ENCODE data around the gene SEMA6A.

Gene SEMA6A

DNA sequence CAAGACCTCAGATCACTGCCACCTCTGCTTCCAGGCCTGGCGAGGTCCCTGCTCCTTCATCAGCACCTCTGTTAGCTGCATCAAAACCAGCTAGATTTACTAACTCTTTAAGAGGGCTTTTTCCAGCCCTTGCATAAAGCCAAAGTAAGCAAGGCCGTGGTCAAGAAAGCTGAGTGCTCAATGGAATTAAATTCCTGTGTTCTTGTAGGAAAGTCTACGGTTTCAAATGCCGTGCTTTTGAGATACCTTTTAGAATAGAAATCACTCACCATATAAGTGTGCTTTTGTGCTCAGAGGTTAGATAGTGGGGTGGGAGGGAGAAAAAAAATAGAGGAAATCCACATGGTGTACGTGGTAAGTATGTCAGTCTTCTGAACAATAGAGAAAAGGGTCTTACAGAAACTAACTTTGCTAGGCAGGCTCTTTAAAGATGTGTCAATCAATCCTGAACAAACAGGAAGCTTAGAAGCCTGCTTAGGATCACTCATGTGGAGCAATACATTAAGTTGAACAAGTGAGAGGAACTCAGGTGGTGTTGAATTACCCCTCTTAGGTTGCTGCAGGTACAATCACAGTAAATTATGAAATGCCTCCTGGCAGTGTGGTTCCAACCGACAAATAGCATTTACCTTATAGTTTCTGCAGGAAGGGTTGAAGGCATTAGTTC, 79.7 kb downstream of the SEMA6A start:
- H3K4me1 ChIP-seq (ENCODE audit: control insufficient read depth, insufficient read depth, low read length, unreplicated experiment) = no peaks in the 10 kb centered on the region
- no peaks in the 10 kb centered on the region for H3K79me2 ChIP-seq (ENCODE audit: control insufficient read depth, insufficient read depth, low read length, unreplicated experiment)
- no peak overlapping the region for H3K27ac ChIP-seq (ENCODE audit: low read depth, low read length)
- H3K36me3 ChIP-seq (ENCODE audit: insufficient read depth, low read length) = no peaks in the 10 kb centered on the region
- H3K4me3 ChIP-seq (ENCODE audit: low read depth, low read length) = no peak overlapping the region
- no peak overlapping the region for H2AFZ ChIP-seq (ENCODE audit: low read length, unreplicated experiment)
- no peaks in the 10 kb centered on the region for H3K27me3 ChIP-seq (ENCODE audit: insufficient read depth, low read length)

DNA sequence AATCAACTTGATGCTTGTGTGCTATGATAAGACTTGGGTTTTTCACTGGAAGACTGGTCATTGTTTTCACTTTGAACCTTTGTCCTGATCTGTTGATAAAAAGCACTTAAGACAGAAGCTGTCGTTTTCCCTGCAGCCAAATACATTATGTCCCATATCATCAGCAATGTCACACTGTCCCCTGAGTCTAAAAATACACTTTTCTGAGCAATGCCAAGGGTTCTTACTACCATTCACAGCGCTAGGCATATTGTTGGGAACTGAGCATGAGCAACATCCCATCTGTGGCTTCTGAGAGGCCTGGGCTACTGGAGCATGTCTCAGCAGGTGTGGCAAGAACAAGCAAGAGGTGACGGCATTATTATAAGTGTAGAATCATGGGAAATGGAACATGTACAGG, 81.8 kb downstream of the SEMA6A start:
- H3K36me3 ChIP-seq (ENCODE audit: insufficient read depth, low read length) = no peaks in the 10 kb centered on the region
- no peaks in the 10 kb centered on the region for H3K79me2 ChIP-seq (ENCODE audit: control insufficient read depth, insufficient read depth, low read length, unreplicated experiment)
- H2AFZ ChIP-seq (ENCODE audit: low read length, unreplicated experiment) = no peak overlapping the region
- no peak overlapping the region for H3K27ac ChIP-seq (ENCODE audit: low read depth, low read length)
- H3K4me1 ChIP-seq (ENCODE audit: control insufficient read depth, insufficient read depth, low read length, unreplicated experiment) = no peaks in the 10 kb centered on the region
- H3K4me3 ChIP-seq (ENCODE audit: low read depth, low read length) = no peak overlapping the region
- no peaks in the 10 kb centered on the region for H3K27me3 ChIP-seq (ENCODE audit: insufficient read depth, low read length)

DNA sequence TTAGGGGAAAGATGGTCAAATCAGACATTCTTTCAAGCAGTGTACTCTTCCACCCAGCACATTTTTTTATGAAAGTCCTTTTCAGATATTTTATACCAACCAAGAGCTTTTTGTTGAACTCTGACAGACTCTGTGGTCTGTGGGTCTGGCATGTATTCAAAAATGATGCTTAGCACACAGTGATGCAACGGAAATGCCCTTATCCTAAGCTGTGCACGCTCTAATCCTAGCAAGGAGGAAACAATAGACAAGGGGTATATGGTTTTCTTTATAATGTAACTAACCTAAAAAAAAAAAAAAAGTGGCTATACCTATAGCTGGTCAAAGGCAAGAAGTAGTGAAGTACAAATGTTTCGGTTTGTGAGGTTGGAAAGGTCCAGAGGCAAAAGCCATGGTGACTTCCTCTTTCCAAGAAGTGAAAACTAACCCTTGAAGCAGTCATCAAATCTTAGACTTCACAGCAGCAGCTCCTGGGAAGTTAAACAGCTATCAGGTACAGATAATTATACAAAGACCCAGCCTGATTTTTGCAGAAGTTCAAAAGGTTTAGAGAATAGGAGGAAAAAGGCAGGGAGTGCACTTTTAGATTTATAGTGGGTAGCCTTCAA, 82.5 kb downstream of the SEMA6A start:
- H3K36me3 ChIP-seq (ENCODE audit: insufficient read depth, low read length) = no peaks in the 10 kb centered on the region
- H3K4me3 ChIP-seq (ENCODE audit: low read depth, low read length) = no peak overlapping the region
- H3K27ac ChIP-seq (ENCODE audit: low read depth, low read length) = no peak overlapping the region

DNA sequence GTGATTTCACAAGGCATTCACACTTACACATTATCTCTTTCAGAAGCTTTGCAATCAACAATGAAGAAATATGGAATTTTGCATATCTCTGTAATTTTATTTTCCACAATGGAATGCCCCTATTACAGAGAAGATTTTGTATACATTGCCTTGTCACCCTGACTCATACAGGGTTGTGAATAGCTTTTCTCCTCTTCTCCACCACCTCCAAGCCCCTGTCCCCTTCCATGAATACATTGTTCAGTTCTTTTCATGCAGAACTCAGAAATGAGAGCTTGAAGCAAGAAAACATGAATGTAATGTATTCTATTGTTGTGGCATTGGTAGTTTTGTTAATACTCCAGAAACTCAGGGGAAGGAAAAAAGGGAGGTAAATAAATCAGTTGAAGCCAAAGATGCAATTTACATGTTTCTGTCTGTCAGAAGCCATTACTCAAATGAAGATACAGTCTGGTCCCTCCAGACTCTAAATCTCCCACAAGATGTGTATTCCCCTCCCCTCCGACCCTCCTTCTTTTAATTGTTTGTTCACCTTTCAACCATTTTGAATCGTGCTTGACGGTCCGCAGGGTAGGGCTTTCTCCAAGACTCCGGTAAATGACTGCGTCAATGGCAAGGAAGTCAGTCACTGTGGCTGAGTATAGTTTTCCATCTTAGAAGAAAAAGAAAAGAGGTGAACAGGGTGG, 86.1 kb downstream of the SEMA6A start:
- no peaks in the 10 kb centered on the region for H3K79me2 ChIP-seq (ENCODE audit: control insufficient read depth, insufficient read depth, low read length, unreplicated experiment)
- no peaks in the 10 kb centered on the region for H3K27me3 ChIP-seq (ENCODE audit: insufficient read depth, low read length)
- H3K27ac ChIP-seq (ENCODE audit: low read depth, low read length) = no peak overlapping the region
- no peaks in the 10 kb centered on the region for H3K36me3 ChIP-seq (ENCODE audit: insufficient read depth, low read length)
- H2AFZ ChIP-seq (ENCODE audit: low read length, unreplicated experiment) = no peak overlapping the region
- no peak overlapping the region for H3K4me3 ChIP-seq (ENCODE audit: low read depth, low read length)
- H3K4me1 ChIP-seq (ENCODE audit: control insufficient read depth, insufficient read depth, low read length, unreplicated experiment) = no peaks in the 10 kb centered on the region

More for the DNA sequence above, 82.5 kb downstream of the SEMA6A start:
- Histone ChIP-seq H2AFZ (ENCODE audit: low read length, unreplicated experiment) (no peak overlapping the region), H3K79me2 (ENCODE audit: control insufficient read depth, insufficient read depth, low read length, unreplicated experiment) (no peaks in the 10 kb centered on the region), H3K27me3 (ENCODE audit: insufficient read depth, low read length) (no peaks in the 10 kb centered on the region), H3K4me1 (ENCODE audit: control insufficient read depth, insufficient read depth, low read length, unreplicated experiment) (no peaks in the 10 kb centered on the region)

DNA sequence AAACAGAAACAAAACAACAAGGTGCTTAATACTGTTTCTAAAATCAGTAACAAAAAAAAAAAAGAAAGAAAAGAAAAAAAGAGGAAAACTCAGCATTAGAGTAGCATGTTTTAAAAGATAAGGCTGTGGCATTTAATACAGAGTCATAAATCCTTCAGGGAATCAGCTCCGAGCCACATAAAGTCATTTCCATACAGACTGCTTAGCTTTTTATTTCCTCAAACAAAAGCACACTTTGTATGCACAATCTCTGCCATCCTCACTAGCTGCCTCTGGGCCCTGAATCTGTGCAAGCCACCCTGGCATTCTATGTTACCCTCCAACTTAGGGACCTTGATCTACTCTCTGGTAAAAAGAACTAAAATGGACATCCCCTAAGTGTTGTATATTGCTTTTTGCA, 87.6 kb downstream of the SEMA6A start:
- Histone ChIP-seq H3K4me3 (ENCODE audit: low read depth, low read length) (no peak overlapping the region), H3K27me3 (ENCODE audit: insufficient read depth, low read length) (no peaks in the 10 kb centered on the region), H3K36me3 (ENCODE audit: insufficient read depth, low read length) (no peaks in the 10 kb centered on the region), H3K4me1 (ENCODE audit: control insufficient read depth, insufficient read depth, low read length, unreplicated experiment) (no peaks in the 10 kb centered on the region), H3K79me2 (ENCODE audit: control insufficient read depth, insufficient read depth, low read length, unreplicated experiment) (no peaks in the 10 kb centered on the region), H3K27ac (ENCODE audit: low read depth, low read length) (no peak overlapping the region), H2AFZ (ENCODE audit: low read length, unreplicated experiment) (no peak overlapping the region)

DNA sequence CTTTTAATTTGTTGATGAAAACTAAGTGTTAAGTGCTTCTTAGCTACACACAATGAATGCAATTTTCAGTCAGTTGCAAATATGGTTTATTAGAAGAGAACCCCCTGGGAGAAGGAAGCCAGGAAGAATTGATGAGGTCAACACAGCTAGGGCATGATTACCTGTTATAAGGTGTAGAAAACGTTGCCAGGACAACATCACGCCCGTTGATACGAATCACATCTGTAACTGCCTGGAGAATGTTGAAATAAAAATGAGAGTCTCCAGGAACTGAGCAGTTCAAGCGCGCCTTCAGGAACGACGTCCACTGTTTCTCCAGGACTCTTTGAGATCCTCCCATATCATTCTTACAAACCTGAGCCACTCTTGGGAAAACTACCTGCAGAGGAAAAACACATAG, 88.0 kb downstream of the SEMA6A start:
- no peaks in the 10 kb centered on the region for H3K79me2 ChIP-seq (ENCODE audit: control insufficient read depth, insufficient read depth, low read length, unreplicated experiment)
- no peak overlapping the region for H3K4me3 ChIP-seq (ENCODE audit: low read depth, low read length)
- no peak overlapping the region for H2AFZ ChIP-seq (ENCODE audit: low read length, unreplicated experiment)
- H3K4me1 ChIP-seq (ENCODE audit: control insufficient read depth, insufficient read depth, low read length, unreplicated experiment) = no peaks in the 10 kb centered on the region
- H3K36me3 ChIP-seq (ENCODE audit: insufficient read depth, low read length) = no peaks in the 10 kb centered on the region
- H3K27me3 ChIP-seq (ENCODE audit: insufficient read depth, low read length) = no peaks in the 10 kb centered on the region
- no peak overlapping the region for H3K27ac ChIP-seq (ENCODE audit: low read depth, low read length)

DNA sequence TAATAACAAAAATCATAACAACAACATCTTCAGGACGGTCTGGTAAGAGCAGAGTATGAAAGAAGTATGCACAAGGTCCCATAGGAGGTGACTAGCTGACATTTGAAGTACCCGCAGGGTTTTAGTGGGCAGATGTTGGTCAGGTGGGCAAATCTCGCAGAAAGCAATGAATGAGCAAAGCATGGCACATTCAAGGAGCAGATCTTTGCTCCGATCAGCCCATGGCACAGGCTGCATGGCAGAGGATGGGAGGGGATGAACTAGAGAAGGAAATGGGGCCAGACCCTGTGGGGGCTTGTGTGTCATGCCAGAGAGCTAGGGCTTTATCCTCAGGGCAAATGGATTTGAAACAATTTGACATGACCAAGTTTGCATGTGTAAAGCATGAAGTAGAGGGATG, 90.0 kb downstream of the SEMA6A start:
- H3K4me3 ChIP-seq (ENCODE audit: low read depth, low read length) = no peak overlapping the region

DNA sequence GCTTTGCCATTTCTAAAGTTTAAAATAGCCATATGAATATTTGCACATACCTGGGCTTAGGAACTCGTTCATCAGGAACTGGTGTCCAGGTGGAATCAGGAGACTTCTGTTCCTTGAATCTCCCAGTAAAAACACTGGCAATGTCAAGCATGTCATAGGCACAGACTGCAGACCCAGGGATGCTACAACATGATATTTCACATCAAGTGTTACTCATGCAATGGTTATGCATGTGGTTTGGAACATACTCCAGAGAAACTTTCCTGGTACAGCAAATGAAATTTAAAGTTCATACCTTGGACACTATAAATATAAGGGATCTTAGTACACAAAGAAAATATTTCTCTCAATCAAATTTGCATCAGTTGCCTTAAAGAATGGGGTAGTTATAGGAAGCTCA, 92.2 kb downstream of the SEMA6A start:
- Histone ChIP-seq H3K4me3 (ENCODE audit: low read depth, low read length) (no peak overlapping the region), H3K79me2 (ENCODE audit: control insufficient read depth, insufficient read depth, low read length, unreplicated experiment) (no peaks in the 10 kb centered on the region), H3K27ac (ENCODE audit: low read depth, low read length) (no peak overlapping the region), H3K36me3 (ENCODE audit: insufficient read depth, low read length) (no peaks in the 10 kb centered on the region), H2AFZ (ENCODE audit: low read length, unreplicated experiment) (no peak overlapping the region), H3K27me3 (ENCODE audit: insufficient read depth, low read length) (no peaks in the 10 kb centered on the region), H3K4me1 (ENCODE audit: control insufficient read depth, insufficient read depth, low read length, unreplicated experiment) (no peaks in the 10 kb centered on the region)

More for the DNA sequence above, 90.0 kb downstream of the SEMA6A start:
- Histone ChIP-seq H3K79me2 (ENCODE audit: control insufficient read depth, insufficient read depth, low read length, unreplicated experiment) (no peaks in the 10 kb centered on the region), H3K27me3 (ENCODE audit: insufficient read depth, low read length) (no peaks in the 10 kb centered on the region), H3K4me1 (ENCODE audit: control insufficient read depth, insufficient read depth, low read length, unreplicated experiment) (no peaks in the 10 kb centered on the region), H3K36me3 (ENCODE audit: insufficient read depth, low read length) (no peaks in the 10 kb centered on the region), H3K27ac (ENCODE audit: low read depth, low read length) (no peak overlapping the region), H2AFZ (ENCODE audit: low read length, unreplicated experiment) (no peak overlapping the region)

DNA sequence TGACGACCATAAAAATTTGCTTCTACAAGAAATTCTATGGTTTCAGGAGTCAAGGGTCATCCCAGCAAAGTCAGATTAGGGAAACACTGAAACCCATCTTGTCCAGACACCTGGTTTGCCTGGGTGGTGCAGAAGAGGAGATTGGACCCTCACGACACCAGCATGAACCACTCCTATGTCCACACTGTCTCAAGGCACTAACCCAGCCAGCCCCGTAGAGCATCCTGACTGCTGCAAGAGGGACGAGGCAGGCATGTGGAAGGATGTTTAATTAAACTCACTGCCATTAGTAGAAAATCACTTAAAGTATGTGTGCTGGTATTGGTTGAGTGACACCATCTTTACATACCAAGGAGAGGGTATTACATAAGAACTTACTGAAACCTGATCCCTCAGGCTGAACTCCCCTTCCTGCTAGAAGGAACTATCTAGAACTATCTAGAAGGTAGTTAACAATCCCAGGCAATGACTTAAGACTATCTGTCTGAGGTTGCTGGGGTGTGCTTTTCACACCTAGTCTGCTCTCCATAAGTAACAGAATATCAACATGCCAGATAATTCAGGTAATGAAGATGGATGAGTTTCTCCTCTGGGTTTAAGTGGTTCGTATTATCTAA, 93.6 kb downstream of the SEMA6A start:
- H3K36me3 ChIP-seq (ENCODE audit: insufficient read depth, low read length) = no peaks in the 10 kb centered on the region
- no peak overlapping the region for H3K4me3 ChIP-seq (ENCODE audit: low read depth, low read length)

DNA sequence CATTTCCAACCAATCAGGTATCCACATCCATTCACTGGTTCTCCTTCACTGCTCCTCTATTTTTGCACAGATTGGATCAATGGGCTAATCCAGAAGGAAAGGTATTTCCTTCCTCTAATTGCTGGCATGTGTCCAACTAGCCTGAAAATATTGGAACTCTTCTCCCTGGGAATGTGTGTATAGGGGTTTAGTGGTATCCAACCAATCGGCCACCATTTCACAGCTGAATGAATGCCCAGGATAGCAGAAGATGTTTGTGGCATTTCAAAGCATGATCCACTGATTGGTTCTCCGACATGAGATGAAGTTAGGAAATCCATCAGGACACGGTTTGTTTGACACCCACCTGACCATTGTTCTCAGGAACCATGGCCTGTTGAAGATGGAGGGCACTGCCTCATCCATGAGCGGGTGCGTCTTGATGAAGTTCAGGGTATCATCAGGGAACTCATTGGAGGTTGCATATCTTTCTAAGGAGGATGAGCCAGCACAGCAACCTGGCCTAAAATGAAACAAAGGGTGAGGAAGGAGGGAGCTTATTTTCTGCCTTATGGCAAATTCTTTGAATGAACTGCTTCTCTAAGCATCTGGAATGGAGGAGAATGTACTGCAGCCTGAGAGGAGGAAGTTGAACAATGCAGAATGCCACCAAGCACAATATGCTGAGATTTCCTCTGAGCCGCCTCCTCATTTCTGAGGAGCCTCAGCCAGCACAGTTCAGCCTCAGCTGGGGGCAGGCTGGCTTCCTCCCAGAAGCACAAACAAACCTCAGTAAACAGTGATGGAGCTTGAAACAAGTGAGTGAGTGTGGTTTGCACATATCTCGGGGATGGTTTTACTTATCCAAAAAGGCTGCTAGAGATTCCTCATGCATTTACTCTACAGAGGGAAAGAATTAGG, 94.6 kb downstream of the SEMA6A start:
- Histone ChIP-seq H3K36me3 (ENCODE audit: insufficient read depth, low read length) (no peaks in the 10 kb centered on the region), H3K4me1 (ENCODE audit: control insufficient read depth, insufficient read depth, low read length, unreplicated experiment) (no peaks in the 10 kb centered on the region), H3K79me2 (ENCODE audit: control insufficient read depth, insufficient read depth, low read length, unreplicated experiment) (no peaks in the 10 kb centered on the region), H2AFZ (ENCODE audit: low read length, unreplicated experiment) (no peak overlapping the region), H3K27ac (ENCODE audit: low read depth, low read length) (no peak overlapping the region), H3K27me3 (ENCODE audit: insufficient read depth, low read length) (no peaks in the 10 kb centered on the region), H3K4me3 (ENCODE audit: low read depth, low read length) (no peak overlapping the region)

More for the DNA sequence above, 93.6 kb downstream of the SEMA6A start:
- Histone ChIP-seq H3K27me3 (ENCODE audit: insufficient read depth, low read length) (no peaks in the 10 kb centered on the region), H2AFZ (ENCODE audit: low read length, unreplicated experiment) (no peak overlapping the region), H3K79me2 (ENCODE audit: control insufficient read depth, insufficient read depth, low read length, unreplicated experiment) (no peaks in the 10 kb centered on the region), H3K27ac (ENCODE audit: low read depth, low read length) (no peak overlapping the region), H3K4me1 (ENCODE audit: control insufficient read depth, insufficient read depth, low read length, unreplicated experiment) (no peaks in the 10 kb centered on the region)
